Esophagus muscularis mucosa (tissue), 4 donors: ENCODE data around the gene STAT4. TPM values are rescaled to one million over a fixed set of nuclear protein-coding genes. Genes with fewer than 3 reads are reported as not detected.
A peak's percentile ranks its signal among the peaks of the same experiment; 100 is the strongest.

Experiments used
- DNase-seq: peaks from one replicate; pipeline ENCODE4 v3.0.0-alpha.2; 2017; ENCODE audit errors: extremely low spot score
- H3K27ac ChIP-seq, 4 donors: fragments of 200-600 bp; sonication (generic); replicated peaks in 1 of 4; 1 replicate in 3 of 4; 2 replicates in 1 of 4; pipeline ENCODE4 v1.5.1; 2016 to 2019; ENCODE audit warnings: mild to moderate bottlenecking in 1 of 4
- H3K27me3 ChIP-seq, 4 donors: fragments of 200-600 bp; sonication (generic); one replicate each; pipeline versions ENCODE4 v1.5.1 to v1.6.0; 2016 to 2019
- H3K36me3 ChIP-seq, 4 donors: fragments of 200-600 bp; sonication (generic); one replicate each; pipeline ENCODE4 v1.5.1; 2016 to 2019
- H3K4me1 ChIP-seq, 4 donors: fragments of 200-600 bp; sonication (generic); one replicate each; pipeline ENCODE4 v1.5.1; 2016 to 2019
- H3K4me3 ChIP-seq, 4 donors: fragments of 200-600 bp; sonication (generic); 1 replicate in 2 of 4; 2 replicates in 2 of 4; pipeline ENCODE4 v1.5.1; 2016 to 2019; ENCODE audit warnings: mild to moderate bottlenecking in 4 of 4, moderate library complexity in 1 of 4
- H3K9me3 ChIP-seq, 4 donors: fragments of 200-600 bp; sonication (generic); 1 replicate in 3 of 4; 2 replicates in 1 of 4; pipeline ENCODE4 v1.5.1; 2016 to 2019
- CTCF ChIP-seq, 3 experiments: fragments of 200-600 bp in 2 of 3; fragments of 450-650 bp in 1 of 3; sonication (generic) in 2 of 3; IDR thresholded peaks; one replicate each; pipeline ENCODE4 v1.5.1; 2017 to 2019; ENCODE audit warnings: antibody characterized with exemption in 3 of 3, mild to moderate bottlenecking in 2 of 3, moderate library complexity in 1 of 3
- EP300 ChIP-seq: sonication (generic); formaldehyde crosslinking; IDR thresholded peaks from one replicate; pipeline ENCODE4 v1.6.1; 2017; ENCODE audit warnings: antibody characterized with exemption
- POLR2A ChIP-seq: fragments of 450-650 bp; IDR thresholded peaks from one replicate; pipeline ENCODE4 v1.6.1; 2017; ENCODE audit warnings: antibody characterized with exemption, moderate library complexity, mild to moderate bottlenecking, low read depth
- POLR2AphosphoS5 ChIP-seq, 2 donors: sonication (generic); formaldehyde crosslinking; IDR thresholded peaks; one replicate each; pipeline ENCODE4 v1.6.1; 2017; ENCODE audit warnings: antibody characterized with exemption in 2 of 2
- WGBS: methylation state at CpG from one replicate; pipeline ENCODE4 v1.1.5; 2018; 5-methylcytosine and 5-hydroxymethylcytosine counted together
- intact Hi-C: fragments of 100-400 bp; cut with DNase I; formaldehyde crosslinking; loops from one replicate; pipeline ENCODE4 v1.15.1; 2023
- total RNA-seq, 4 donors: library from RNA; depleted of rRNA; stranded (reverse); fragments of >200 nt; gene quantifications; one replicate each; pipeline versions ENCODE4 v1.1.0 to v1.2.1, GENCODE V29; 2016

The STAT4 gene
- total RNA-seq, 4 donors from 2014 or later: 0.26 to 5.4 (median 2.4) TPM

- H3K36me3 ChIP-seq: no peaks in the 10 kb centered on the region
- no peak for TF ChIP-seq CTCF (IDR thresholded peaks at IDR 0.05)
- no peak for TF ChIP-seq EP300
- no peak for TF ChIP-seq POLR2A
- no peak for TF ChIP-seq POLR2AphosphoS5 (IDR thresholded peaks at IDR 0.05)
- WGBS: 45% methylated on average over 2 of the region's 2 CpGs
- peaks cover under 1 to 11% (median 7%) of the 10 kb centered on the region in 4 donors for H3K4me1 ChIP-seq
- H3K4me3 ChIP-seq: no peak overlapping the region
- H3K9me3 ChIP-seq: no peaks in the 10 kb centered on the region
- H3K27me3 ChIP-seq: peaks cover 0 to 3% (median 0%) of the 10 kb centered on the region in 4 donors
- H3K27ac ChIP-seq: no peak overlapping the region
- DNase-seq: no peak
- intact Hi-C loops: no loop called here
Measured at GRCh38 chr2:191026377-191026776, 124.4 kb downstream of the STAT4 start.

GRCh38 chr2:191025135-191025534, 125.7 kb downstream of the STAT4 start:
- WGBS: 55% methylated on average over 1 of the region's 1 CpG
- intact Hi-C loops: no loop called here
- Histone ChIP-seq H3K9me3 (no peaks in the 10 kb centered on the region), H3K36me3 (no peaks in the 10 kb centered on the region), H3K27ac (no peak overlapping the region), H3K4me3 (no peak overlapping the region), H3K4me1 (peaks cover 7 to 14% (median 11%) of the 10 kb centered on the region in 4 donors), H3K27me3 (peaks cover 0 to under 1% (median 0%) of the 10 kb centered on the region in 4 donors)
- DNase-seq: no peak
- TF ChIP-seq POLR2A: no peak
- no peak for TF ChIP-seq EP300
- TF ChIP-seq POLR2AphosphoS5 (IDR thresholded peaks at IDR 0.05): no peak
- TF ChIP-seq CTCF (IDR thresholded peaks at IDR 0.05): no peak

GRCh38 chr2:191023235-191023679, 127.5 kb downstream of the STAT4 start:
- 87% methylated on average over 7 of the region's 7 CpGs for WGBS
- H3K9me3 ChIP-seq: no peaks in the 10 kb centered on the region
- H3K27me3 ChIP-seq: no peaks in the 10 kb centered on the region
- H3K27ac ChIP-seq: no peak overlapping the region
- no peak for TF ChIP-seq EP300
- no peak for TF ChIP-seq POLR2AphosphoS5 (IDR thresholded peaks at IDR 0.05)
- no peak for TF ChIP-seq POLR2A
- TF ChIP-seq CTCF (IDR thresholded peaks at IDR 0.05): no peak
- intact Hi-C loops: no loop called here
- peaks cover 7 to 17% (median 15%) of the 10 kb centered on the region in 4 donors for H3K4me1 ChIP-seq
- H3K36me3 ChIP-seq: no peaks in the 10 kb centered on the region
- DNase-seq: no peak
- H3K4me3 ChIP-seq: no peak overlapping the region

GRCh38 chr2:191020742-191021381, 129.9 kb downstream of the STAT4 start:
- Histone ChIP-seq H3K27me3 (no peaks in the 10 kb centered on the region), H3K27ac (peak overlapping the region; percentile 83 to 89 (median 85)), H3K9me3 (no peaks in the 10 kb centered on the region), H3K4me1 (peaks cover 7 to 17% (median 15%) of the 10 kb centered on the region in 4 donors), H3K36me3 (no peaks in the 10 kb centered on the region), H3K4me3 (peak overlapping the region; percentile 63 to 74 (median 67))
- no peak for DNase-seq
- 33% methylated on average over 14 of the region's 14 CpGs for WGBS
- intact Hi-C loops: no loop called here
- no peak for TF ChIP-seq POLR2A
- TF ChIP-seq CTCF (IDR thresholded peaks at IDR 0.05): no peak
- no peak for TF ChIP-seq EP300
- TF ChIP-seq POLR2AphosphoS5 (IDR thresholded peaks at IDR 0.05): no peak
